ENCODE results near the gene SELENOH.

- TF ChIP-seq ZNF830 (tag by site-specific recombination; IDR thresholded peaks at IDR 0.05; ENCODE audit: low read depth), result no peak
- TF ChIP-seq CTCF (tag by site-specific recombination; IDR thresholded peaks at IDR 0.05), result no peak
- TF ChIP-seq ZNF221 (tag by site-specific recombination; IDR thresholded peaks at IDR 0.05; ENCODE audit: borderline replicate concordance), result no peak
- TF ChIP-seq, protein P1, sequence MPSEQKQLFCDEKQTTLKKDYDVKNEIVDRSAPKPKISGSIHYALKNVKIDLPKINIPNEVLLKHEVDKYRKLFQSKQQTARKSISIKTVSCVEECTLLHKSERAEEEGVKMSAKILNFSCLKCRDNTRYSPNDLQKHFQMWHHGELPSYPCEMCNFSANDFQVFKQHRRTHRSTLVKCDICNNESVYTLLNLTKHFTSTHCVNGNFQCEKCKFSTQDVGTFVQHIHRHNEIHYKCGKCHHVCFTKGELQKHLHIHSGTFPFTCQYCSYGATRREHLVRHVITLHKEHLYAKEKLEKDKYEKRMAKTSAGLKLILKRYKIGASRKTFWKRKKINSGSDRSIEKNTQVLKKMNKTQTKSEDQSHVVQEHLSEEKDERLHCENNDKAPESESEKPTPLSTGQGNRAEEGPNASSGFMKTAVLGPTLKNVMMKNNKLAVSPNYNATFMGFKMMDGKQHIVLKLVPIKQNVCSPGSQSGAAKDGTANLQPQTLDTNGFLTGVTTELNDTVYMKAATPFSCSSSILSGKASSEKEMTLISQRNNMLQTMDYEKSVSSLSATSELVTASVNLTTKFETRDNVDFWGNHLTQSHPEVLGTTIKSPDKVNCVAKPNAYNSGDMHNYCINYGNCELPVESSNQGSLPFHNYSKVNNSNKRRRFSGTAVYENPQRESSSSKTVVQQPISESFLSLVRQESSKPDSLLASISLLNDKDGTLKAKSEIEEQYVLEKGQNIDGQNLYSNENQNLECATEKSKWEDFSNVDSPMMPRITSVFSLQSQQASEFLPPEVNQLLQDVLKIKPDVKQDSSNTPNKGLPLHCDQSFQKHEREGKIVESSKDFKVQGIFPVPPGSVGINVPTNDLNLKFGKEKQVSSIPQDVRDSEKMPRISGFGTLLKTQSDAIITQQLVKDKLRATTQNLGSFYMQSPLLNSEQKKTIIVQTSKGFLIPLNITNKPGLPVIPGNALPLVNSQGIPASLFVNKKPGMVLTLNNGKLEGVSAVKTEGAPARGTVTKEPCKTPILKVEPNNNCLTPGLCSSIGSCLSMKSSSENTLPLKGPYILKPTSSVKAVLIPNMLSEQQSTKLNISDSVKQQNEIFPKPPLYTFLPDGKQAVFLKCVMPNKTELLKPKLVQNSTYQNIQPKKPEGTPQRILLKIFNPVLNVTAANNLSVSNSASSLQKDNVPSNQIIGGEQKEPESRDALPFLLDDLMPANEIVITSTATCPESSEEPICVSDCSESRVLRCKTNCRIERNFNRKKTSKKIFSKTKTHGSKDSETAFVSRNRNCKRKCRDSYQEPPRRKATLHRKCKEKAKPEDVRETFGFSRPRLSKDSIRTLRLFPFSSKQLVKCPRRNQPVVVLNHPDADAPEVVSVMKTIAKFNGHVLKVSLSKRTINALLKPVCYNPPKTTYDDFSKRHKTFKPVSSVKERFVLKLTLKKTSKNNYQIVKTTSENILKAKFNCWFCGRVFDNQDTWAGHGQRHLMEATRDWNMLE (tag by site-specific recombination; conservative IDR thresholded peaks at IDR 0.05; ENCODE audit: low read depth), result no peak
- TF ChIP-seq ZNF354C (tag by site-specific recombination; IDR thresholded peaks at IDR 0.05; ENCODE audit: borderline replicate concordance, low read depth), result no peak
- TF ChIP-seq ZNF530 (tag by site-specific recombination; IDR thresholded peaks at IDR 0.05; ENCODE audit: low read depth), result no peak
- TF ChIP-seq HOXA7 (CRISPR knock-in tag; IDR thresholded peaks at IDR 0.05; ENCODE audit: borderline replicate concordance), result no peak
Observed at GRCh38 chr11:57761301-57762234, 20.3 kb downstream of the SELENOH start, which contains the start of gene CTNND1.

Data from HEK293 (cell line).